GM21825 (cell line): Measurements from ENCODE around the gene SFT2D2.
A peak's percentile ranks its signal among the peaks of the same experiment; 100 is the strongest.

Experiments
- ATAC-seq: cut with Tn5 transposase; IDR thresholded peaks from one replicate; pipeline ENCODE4 v1.9.1; 2021; ENCODE audit warnings: mild to moderate bottlenecking, moderate library complexity; ENCODE audit not compliant: unreplicated experiment

SFT2D2 gene

DNA sequence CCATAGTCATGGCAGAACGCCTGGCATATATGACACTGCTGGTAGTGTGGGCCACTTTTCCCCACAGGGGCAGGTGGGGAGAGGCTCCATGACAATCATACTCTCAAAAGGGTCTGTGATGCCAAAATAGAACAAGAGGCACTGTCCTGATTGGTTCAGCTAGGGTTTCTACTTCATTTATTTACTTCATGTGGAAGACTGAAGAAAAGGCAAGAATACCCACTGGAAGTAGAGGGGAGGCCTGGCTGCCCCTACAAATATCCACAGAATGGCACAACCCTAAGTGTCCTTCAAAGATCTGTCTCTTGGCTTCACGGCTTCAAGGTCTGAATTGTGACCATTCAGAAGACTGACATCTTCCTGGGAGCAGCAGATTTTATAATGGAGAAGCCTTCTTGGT is 4.5 kb upstream of the SFT2D2 start:
- no peak for ATAC-seq

DNA sequence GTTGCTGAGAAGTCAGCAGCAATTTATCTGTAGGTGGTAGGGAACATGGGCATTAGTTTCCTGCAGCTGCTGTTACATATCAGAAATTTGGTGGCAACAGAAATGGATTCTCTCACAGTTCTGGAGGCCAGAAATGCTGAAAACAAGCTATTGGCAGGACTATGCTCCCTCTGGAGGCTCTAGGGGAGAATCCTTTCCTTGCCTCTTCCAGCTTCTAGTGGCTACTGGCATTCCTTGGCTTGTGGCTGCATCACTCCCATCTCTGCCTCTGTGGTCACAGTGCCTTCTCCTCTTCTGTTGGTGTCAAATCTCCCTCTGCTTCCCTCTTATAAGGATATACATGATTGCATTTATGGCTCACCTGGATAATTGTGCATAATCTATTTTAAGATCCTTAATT is 2.5 kb upstream of the SFT2D2 start:
- no peak for ATAC-seq

DNA sequence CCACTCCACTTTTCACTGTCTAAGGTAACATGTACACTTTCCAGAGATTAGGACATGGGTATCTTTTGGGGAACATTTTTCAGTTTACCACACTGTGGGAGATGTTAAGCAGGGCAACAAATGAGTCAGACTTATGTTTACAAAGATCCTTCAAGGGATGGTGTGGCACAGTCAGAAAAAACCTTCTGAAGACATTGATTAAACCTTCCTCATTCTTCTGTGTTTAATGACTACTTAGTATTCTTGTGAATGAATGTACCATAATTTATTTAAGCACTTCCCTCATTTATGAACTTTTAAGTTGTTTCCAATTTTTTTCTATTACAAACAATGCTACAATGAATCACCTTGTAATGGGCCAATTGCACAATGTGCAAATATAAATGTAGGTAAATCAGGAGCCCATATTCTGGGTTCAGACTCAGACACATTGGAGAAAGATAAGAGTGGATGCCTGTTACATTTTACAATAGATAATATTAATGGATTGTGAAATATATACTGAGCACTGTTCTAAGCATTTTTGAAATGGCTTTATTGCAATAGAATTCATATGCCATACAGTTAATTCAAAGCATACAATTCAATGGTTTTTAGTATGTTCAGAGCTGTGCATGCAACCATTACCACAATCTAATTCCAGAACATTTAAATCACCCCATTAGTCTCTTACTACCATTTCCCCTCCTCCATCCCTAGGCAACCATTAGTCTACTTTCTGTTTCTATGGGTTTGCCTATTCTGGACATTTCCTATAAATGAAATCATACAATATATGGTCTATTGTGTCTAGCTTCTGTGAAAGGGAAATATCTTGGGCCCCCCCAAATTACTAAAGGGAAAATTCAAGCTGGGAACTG is 1.9 kb upstream of the SFT2D2 start:
- ATAC-seq: no peak

DNA sequence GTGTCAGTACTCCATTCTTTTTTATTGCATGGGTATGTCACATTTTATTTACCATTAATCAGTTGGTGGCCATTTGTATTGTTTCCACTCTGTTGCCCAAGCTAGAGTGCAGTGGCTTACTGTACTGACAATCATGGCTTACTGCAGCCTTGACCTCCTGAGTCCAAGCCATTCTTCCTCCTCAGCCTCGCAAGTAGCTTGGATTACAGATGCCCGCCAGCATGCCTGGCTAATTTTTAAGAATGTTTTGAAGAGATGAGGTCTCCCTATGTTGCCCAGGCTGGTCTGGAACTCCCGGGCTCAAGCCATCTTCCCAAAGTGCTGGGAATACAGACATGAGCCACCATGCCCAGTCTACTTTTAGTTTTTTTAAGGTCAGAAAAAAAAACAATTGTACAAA is 813 bp upstream of the SFT2D2 start:
- ATAC-seq: no peak

DNA sequence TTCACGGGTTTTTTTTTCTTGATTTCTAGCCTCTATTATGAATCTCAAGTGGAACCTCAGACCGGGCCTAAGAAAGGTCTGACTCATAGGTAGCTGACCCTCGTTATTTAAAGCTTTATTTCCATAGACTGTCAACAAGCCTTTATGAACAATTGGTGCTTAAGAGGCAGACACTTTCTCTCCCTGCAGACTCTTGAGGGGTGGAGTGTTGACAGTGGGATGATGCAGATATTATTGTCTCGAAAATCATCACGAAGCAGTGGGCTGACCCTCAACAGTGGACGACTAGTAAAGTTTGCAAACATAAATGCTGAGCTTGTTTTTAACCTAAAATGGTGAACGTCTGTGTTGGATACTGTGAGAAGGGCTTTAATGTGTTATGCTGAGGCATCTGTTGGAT is 1.8 kb downstream of the SFT2D2 start:
- no peak for ATAC-seq

DNA sequence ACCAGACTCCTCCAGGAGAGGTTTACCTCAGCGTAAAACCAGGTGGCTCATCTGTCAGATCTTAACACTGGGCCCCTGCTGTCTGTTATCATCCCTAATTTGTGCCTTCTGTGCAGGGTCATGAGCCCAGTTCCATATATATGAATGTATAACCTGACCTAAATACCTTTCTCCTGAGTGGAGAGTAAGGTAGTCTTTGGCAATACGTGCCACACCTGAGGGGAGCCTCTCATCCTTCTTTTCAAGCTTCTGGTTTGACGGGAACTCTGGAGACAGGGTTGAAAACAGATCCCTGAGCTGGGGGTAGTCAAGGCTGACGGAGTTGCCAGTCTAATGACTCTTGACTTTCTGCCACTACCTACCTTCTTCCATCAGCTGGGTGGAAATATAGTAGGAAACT is 4.1 kb downstream of the SFT2D2 start:
- no peak for ATAC-seq

DNA sequence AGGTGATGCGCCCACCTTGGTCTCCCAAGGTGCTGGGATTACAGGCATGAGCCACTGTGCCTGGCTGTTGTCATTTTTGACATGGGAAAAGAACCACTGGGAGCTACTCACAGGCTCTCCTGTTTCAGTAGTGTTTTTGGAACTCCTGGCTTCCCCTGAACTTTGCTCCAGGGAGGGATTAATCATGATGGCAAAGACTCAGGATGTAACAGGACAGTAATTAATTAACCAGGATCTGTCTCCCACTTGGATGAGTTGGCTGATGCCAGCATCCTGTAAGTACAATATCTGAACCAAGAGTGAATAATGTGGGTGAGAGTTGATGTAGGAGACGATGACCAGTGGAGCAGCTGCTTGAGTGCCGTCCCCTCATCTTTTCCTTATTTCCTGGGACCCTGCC is 4.9 kb downstream of the SFT2D2 start:
- ATAC-seq: no peak

DNA sequence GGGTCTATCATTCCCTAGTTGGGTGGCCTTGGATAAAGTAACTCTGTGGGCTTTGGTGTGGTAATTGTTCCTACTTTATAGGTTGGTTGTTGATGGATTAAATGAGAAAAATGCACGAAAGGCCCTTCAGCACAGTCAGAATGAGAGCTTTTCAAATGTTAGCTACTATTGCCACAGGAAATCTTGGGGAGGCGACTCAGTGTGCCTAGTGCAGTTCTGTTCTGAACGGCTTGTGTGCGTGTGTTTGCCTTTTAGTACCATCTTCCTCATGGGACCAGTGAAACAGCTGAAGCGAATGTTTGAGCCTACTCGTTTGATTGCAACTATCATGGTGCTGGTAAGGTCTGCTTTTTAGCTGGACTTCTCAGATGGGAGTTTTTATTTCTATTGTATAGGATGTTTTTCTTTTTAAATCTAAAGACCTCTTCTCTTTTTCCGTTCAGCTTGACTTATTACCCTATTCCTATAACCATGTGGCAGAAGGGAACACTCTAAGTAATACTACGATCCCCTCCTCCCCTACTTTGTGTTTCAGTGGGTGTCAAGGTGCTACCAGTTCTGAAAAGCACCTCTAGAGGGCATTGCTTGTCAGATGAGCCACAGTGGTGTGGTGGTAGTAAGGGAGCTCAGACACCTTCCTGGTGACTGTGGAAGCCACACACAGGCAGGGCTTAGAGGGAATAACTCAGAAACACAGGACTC is 9.2 kb downstream of the SFT2D2 start:
- peak; percentile 77 for ATAC-seq

DNA sequence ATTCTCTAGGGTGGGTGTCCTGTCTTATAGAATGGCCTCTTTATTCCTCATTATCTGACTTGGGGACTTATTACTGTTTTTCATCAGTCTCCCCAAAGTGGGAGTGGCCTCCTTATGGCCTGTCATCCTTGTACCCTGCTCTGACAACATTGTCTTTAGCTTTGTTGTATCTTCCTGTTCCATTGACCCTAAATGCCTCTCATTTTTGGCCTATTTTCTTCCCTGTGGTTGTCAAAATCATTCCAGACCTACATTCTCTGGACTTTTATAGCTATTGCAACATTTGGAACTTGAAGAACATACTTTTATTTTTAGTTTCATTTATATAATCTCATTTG is 9.7 kb downstream of the SFT2D2 start:
- ATAC-seq: peak; percentile 11

DNA sequence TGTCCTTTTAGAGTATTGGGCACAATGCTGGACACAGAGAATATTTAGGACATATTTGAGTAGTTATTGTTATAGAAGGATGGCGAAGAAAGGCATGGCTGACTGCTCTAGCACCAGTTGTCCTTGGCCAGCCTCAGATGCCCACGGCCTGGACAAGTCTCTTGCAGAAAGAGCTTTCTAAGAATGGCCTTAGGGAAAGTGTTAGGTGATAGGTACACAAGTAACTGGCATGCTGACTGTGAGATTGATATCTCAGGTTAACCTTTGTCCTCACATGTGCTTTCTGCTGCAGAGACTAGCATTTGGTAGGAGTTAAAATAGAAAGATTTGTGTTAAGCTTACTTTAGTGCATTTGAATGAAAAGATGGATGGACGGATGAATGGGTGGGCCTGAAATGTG is 10.1 kb downstream of the SFT2D2 start:
- no peak for ATAC-seq

DNA sequence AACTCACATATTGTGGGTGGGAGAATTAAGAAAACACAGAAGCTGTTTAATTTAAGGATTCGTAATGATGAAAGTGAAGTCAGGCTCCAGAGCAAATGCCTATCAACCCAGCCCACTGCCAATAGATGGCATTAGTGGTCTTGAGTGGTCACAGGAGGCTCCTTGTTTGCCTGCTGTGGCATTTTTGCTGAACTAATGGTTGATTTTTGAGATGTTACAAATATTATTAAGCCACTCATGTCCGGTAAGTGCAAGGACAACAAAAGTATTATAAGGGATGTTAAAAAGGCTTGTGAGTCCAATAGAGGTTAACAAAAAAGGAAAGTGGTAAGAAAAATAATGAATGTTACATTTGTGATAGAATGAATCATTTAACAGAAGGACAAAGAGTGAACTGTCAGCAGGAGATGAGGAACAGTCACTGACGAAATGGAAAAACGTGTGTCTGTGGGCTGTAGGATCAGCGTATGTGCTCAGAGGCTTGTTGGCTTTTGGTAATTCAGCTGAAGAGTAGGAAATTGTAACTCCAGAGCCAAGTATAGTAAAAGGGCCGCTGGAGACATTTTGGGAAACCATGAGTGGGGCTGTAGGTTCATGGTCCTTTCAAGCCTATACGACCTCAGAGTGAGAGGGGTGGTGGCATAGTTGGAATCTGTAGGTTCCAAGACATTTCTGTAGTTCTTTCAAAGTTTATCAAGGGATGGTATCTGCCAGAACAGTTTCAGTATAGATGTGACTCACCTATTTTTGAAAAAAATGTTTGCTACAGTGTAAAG is 11.2 kb downstream of the SFT2D2 start:
- ATAC-seq: no peak

DNA sequence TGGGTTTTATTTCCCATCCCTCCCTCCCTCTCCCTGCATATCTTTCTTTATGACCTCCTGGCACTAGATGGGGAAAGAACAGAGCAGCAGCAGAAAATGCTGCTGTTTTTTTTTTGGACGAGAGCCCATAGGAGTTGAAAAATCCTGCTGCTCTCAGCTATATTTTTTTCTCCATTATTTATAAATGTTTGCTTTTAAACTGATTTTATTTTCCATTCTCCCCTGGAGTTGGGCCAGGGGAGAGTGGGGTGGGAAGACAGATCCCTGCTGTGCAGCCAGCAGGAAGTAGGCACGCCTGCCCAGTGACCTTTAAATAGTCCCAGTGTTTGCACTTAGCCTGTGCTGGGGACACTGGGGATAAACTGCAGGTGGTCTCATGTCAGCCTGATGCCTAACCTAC is 17.4 kb downstream of the SFT2D2 start:
- ATAC-seq: no peak

DNA sequence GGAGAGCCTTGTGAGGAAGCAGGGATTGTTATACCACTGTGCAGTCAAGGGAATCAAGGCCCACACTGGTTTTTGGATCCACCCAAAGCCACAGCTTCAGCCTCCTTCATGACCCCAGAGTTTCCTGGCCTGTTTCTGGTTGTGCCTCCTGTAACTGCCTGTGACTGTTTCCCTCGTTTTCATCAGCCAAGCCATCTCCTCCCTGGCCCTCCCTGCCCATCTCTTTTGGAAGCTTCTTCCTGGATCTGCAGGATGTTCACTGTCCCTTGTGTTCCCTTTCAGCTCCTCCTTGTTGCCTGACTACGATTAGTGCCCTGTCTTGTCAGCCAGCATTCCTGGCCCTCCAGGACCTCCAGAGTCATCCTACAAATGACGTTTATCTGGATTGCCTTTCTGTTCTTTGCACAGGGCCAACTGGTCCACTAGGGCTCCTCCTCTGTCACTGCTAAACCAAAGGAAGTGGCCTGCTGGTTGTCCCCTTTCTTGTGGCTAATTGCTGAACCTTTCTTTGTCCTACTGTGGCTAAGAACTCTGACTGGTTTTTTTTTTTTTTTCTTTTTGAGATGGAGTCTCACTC is 17.9 kb downstream of the SFT2D2 start:
- no peak for ATAC-seq

DNA sequence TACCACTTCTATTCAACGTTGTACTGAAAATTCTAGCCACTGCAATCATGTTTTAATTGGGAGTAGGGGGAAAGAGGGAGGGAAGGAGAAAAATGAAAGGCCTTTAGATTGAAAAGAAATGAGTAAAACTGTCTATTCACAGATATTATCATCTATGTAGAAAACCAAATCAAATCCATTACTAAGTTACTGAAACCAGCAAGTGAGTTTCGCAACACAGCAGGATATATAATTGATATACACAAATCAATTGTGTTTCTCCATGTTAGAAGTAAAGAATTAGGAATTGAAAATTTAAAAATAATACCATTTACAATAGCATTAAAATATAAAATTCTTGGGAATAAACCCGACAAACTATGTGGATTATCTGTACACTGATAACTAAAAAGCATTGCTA is 19.2 kb downstream of the SFT2D2 start:
- ATAC-seq: no peak

DNA sequence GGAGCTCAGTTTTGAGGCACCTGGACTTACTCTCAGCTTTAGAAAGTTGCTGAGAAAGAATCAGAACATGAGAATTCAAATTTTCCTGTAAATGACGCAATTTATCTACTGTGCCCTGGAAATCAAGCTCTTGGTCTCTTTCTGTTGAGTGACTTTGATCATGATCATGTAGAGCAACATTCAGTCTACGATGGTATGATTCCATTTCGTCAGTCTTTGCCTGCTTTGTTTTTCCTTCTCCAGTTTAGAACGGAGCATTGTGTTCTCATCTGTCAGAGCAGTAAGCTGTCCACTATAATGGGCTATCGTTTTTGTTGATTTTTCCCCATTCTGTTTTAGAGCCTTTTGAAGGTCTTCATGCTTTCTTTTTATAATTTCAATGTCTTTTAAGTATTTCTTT is 20.7 kb downstream of the SFT2D2 start:
- ATAC-seq: no peak

DNA sequence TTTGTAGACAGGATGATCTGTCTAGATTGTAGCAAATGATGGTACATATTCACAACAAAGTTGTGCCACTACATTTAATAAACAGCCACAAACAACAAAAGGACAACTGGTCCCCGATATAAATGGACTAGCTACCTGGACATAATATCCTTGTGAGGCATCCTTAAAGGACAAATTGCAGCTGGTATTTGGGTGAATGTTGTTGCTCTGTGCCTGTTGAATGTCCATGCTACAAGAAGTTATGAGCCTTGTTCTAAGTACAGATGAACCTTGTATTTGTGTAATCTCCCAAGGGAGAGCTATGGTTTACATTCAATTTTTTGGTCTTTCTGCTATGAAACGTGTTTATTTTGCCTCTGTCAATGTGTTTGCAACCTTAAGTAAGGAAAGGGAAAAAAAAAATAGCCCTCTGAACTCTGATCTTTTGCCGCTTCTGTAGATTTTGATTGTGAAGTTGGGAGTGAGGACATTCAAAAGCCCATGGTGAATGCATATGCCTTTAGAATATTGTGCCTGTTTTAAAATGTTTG is 26.5 kb downstream of the SFT2D2 start:
- no peak for ATAC-seq

DNA sequence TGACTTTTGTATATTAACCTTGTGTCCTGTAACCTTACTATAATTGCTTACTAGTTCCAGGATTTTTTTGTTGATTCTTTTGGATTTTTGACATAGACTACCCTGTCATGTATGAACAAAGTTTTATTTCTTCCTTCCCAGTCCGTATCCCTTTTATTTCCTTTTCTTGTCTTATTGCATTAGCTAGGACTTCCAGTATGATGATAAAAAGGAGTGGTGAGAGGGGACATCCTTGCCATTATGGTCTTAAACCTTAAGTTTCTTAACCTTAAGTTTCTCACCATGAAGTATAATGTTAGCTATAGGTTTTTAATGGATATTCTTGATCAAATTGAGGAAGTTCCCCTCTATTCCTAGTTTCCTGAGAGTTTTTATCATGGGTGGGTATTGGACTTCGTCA is 30.4 kb downstream of the SFT2D2 start:
- ATAC-seq: no peak

DNA sequence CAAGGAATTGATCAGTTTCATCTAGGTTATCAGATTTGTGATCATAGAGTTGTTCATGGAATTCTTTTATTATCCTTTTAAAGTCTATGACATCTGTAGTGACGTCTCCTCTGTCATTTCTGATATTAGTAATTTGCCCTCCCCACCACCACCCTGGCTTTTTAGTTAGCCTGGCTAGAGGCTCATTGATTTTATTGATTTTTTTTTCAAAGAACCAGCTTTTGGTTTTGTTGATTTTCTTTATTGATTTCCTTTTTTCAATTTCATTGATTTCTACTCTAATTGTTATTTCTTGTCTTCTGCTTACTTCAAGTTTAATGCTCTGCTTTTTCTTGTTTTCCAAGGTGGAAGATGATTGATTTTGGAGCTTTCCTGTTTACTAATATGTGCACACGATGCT is 31.6 kb downstream of the SFT2D2 start:
- no peak for ATAC-seq

DNA sequence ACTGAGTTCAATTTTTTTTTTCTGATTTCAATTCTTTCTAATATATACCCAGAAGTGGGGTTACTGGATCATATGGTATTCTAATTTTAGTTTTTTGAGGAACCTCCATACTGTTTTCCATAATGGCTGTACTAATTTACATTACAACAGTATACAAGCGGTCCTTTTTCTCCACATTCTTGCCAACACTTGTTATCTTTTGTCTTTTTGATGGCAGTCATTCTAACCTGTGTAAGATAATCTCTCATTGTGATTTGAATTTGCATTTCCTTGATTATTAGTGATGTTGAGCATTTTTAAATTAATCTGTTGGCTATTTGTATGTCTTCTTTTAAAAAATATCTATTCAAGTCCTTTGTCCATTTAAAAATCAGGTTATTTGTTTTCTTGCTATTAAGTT is 33.8 kb downstream of the SFT2D2 start:
- no peak for ATAC-seq

DNA sequence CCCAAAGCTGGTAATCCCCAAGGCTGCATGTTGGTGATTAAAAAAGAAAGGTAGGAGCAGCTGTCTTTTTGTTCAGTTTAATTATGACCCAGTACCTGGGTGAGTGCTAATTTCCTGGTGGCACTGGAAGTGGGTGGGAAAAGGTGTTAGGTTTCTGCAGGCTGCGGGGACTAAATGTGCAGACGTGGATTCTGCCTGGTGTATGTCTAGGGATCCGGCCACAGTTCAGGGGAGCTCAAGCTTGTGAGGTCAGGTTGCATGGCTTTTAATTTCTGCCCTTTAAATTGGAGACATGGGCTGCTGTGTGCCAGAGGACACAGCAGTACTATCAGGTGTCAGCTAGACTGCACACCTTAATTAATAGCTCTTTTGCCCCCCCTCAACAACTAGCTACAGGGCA is 34.6 kb downstream of the SFT2D2 start:
- no peak for ATAC-seq

DNA sequence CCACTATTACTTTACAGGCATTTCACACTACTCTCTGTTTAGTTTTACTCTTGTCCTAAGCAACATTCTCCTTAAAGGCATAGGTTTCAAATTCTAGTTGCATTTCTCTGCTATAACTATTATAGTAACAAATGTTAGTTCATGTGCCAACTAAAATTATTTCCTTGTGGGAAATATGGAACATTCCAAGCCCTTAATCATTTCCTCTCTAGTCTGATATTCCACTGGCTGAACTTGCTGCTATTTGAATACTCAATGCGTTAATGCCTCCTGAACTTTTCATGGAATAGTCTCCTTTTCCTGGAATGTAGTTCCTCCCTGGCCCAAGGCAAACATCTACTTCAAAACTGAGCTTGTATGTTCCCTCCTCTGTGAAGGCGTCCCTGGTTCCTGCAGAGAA is 35.6 kb downstream of the SFT2D2 start:
- no peak for ATAC-seq
